22Rv1 (cell line): ENCODE data around the gene LTBP2.

ENCODE experiments used
- CTCF ChIP-seq: fragments of 450-650 bp; IDR thresholded peaks from 2 replicates; pipeline ENCODE4 v1.5.1; 2017; ENCODE audit warnings: mild to moderate bottlenecking
- ZFX ChIP-seq: fragments of 450-650 bp; IDR thresholded peaks from 2 replicates; pipeline ENCODE4 v1.6.1; 2017; ENCODE audit warnings: antibody characterized with exemption, borderline replicate concordance

- TF ChIP-seq CTCF (no peak), ZFX (no peak)
These were observed 84.2 kb downstream of the LTBP2 start for GRCh38 chr14:74527736-74528280.
